Stimulated activated CD8-positive, alpha-beta memory T cell treated with anti-CD3 and anti-CD28 coated beads, Interleukin-7, amount 100 ng/mL, for 1 hour (primary cell): ENCODE results near the gene NTM.

ENCODE experiments used
- DNase-seq, 2 donors: peaks; one replicate each; pipeline ENCODE4 v3.0.0-alpha.2; 2020; ENCODE audit warnings: low read depth in 2 of 2

NTM gene

DNA sequence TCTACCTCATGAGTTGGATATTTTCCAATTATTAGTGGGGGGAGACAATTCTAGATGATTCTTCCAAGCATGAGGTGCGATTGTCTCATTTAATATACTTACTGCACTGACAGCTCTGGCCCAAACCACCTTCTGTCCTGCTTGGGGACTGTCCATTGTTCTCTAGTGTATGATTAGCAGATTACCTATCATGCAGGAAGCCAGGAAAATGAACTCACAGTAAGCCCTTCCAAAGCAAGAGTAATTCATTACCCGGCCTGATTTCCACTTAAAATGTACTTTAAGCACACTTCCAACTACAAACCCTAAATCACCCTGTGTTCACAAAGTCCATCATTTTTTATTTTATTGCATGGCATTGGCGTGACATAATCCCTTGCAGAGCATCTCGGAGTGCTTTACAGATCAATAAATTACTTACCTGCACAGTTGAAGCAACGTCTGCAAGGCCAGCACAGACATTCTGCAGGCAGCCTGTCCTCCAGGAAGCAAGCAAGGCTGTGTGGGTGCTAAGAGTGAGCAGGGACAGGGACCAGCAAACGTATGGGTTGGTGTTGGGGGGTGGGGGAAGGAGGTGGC, 838.2 kb downstream of the NTM start:
- no peak for DNase-seq

DNA sequence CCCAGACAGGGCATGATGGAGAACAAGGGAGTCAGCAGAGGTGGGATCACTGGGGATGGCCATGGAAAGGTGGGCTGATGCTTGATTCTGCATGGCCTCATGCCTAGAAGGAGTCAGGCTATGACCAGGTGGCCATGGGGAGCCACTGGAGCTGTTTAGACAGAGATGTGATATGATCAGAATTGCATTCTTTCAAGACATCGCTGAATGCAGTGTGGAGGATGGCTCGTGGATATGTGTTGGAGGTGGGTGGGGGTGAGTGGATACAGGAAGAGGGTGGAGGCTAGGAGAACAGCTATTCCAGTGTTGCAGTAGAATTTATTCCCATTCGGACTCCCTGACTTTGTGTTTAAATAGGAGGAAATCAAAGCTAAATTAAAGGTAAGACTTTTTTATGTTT, 841.1 kb downstream of the NTM start:
- DNase-seq: no peak

DNA sequence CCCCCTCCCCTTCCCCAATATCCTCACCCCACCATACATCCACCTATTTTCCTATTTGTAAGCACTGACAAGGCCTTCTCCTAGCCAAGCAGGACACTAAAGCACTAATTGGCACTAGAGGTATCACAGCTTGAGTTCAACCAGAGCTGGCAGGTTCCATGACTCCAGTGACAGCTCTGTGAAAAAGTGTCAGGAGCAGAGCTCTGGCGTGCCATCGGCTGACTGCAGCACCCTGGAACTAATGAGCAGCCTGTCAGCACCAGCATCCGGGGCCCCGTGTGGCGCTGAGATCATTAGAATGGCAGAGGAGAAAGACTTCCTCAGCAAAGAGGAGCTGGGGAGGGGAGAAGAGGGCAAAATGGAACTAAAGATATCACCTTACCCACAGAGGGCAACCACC, 847.4 kb downstream of the NTM start:
- no peak for DNase-seq

DNA sequence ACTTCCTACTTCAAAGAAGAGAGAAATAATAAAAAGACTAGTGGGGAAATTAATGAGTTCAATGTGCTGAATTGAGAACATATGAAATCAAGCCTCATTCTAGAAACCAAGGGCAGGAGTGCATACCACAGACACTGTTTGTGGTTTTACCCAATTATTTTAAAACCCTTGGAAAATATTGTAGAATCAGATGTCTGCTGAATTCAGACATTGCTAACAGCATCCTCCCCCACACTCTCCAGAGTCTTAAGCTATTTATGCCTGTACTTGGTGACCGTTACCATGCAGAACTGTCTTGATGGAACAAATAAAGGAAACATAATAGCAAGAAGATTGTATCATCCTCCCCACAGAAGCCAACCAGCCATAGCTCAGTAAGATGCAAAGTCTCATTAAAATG, 850.1 kb downstream of the NTM start:
- DNase-seq: no peak

DNA sequence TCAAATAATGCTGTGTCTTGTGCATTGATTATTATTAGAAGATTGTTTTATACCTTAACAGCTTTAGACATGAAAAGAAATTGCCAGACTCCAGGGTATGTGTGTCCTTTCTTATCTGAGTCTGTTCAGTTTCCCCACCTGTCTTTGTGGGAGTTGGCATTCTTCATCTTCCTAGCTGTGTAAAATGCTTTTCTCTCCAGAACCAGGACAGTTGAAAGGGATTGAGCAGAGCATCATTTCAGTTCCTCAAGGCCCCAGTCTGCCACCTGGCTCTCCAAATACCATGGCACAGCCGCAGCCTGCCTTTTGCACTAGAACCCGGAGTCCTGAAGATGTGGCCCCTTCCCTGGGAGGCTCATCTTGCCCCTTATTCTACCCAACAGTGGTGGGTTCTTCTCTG, 851.9 kb downstream of the NTM start:
- DNase-seq: no peak

DNA sequence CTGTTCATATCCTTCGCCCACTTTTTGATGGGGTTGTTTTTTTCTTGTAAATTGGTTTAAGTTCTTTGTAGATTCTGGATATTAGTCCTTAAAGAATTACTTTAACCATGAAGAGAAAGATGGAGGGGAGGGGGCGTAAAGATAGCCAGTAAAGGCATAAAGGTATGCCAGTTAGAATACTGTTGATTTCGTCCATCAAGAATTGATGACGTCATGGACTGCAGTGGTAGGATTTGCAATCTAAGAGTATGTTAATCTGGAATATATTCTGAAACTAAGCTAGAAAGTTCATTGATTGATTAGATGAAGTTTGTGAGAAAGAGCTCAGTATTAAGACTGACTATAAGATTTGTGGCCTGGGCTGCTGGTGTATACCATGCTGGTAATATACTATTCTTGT, 856.1 kb downstream of the NTM start:
- no peak for DNase-seq

DNA sequence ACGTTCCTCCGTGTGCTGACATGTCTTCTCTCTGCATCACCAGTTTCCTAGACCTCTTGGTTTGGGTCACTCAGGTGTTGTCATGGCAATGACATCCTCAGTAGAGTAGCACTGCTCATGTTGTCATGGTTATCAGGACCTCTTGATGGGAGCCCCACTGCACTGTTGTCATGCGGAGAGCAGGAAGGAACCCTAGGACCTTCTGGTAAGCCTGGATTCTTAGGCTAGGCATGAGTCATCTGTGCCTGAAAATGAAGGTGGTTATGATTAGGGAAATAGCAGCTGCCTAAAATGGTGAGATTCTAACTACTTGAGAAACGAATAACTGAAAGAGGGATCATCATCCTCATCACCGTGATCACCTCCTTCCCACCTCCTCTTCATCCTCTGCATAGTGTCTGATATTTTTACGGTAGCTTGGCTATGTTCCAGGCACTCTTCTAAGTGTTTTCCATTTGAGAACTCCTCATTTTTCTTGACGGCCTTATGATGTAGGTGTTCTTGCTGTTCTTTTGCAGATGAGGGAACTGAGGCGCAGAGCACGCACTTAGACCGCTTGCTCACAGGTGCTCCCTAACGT, 858.4 kb downstream of the NTM start:
- DNase-seq: no peak

DNA sequence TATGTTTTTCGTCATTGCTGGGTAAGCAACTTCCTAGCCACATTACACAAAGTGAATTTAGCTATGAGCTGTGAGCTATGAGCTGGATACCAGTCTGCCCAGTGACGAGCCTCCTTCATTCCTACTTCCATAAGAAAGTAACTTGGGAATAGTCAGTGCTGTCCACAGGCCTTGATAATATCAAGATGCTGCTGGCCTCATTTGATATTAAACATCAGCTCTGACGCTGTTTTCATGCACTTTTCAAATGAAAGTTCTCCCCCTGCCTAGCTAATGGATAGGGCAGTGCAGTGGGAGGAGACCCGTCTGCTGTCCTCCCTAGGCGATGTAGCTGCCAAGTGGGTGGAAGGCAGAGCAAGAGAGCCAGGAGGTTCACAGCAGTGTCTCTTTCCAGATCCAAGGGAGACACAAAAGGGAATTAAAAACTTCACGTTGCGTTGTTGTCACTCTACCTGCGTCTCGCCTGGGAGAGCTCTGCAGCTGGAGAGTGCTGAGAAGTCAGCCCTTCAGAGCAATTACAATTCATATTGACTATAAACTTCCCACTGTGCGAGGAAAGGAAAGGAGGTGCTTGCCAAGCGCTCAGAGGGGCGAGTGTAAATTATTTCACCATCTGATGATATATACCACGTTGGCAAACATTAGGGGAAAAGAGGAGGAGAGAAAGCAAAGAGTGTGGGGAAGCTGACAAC, 861.4 kb downstream of the NTM start:
- DNase-seq: no peak

DNA sequence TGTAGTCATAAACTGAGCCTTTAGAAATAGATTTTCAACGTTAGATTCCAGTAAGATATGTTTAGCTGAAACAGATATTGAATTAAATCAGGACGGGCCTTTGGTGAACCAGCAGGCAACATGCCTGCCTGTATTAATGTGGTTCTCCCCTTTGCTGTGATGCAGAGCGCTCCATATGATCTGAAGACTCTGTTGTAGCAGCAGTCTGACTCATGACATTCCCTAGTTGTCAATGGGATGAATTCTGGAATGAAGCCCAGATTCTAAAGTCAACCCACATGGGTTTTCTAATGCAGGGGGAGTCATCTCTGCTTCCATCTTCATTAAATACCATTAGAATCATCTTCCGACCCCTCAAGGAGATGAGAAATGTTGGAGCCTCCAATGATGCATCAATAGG, 864.5 kb downstream of the NTM start:
- DNase-seq: no peak

DNA sequence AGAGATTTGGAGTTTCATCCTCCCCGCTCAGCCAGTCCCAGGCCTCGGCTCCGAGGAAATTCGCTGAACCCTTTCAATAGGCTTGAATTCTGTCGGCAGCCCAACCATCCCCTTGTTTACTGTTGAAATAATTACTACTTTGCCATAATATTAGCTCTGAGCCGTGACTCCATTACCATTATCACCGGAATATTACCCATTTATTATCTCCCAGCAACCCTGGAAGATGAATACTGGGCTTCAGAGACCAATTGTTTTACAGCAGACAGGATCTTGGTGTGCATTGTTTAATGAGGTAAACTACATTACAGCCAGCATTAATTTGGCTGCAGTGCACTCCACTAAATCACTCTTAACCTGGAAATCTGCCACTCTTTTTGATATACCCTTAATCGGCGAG, 867.4 kb downstream of the NTM start:
- no peak for DNase-seq

DNA sequence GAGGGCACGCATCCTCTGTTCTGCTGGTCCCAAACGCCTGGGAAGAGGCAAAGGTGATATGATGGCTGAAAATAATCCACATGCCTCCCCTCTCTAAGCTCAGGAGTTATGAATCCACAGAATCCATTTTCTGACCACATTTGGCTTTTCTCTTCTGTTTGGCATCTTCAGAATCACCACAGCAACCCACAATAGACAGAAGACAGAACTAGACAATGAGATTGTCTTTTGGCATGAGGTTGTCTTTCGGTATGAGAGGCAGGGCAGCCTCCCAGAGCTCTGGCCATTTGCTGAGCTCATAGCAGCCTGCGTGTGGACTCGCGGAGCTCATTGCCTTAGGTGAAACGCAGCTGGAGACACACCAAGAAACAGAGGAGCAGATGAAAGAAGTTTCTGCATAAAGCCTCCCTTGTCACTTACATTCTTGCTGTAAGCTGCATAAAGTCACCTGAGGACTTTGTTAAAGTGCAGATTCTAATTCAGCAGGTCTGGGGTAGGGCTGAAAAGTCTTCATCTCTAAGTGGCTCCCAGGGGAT, 868.0 kb downstream of the NTM start:
- DNase-seq: no peak

DNA sequence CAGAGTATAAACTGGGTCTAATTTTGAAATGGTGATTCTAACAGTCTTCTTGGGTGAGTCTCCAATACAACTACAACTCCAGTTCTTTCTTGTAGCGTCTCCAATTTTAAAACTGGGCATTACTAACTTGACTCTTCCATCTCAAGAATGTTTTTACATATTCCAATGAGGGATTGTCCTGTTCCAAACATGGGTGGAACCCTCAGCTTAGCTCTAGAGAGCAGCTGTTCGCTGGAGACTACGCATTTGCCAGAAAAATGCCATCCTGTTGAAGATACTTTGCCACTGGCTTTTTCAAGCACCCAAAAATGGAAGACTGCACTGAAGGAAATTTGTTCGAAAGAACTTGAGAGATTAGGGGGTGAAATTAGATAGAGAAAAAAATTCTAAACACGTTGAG, 870.0 kb downstream of the NTM start:
- no peak for DNase-seq

DNA sequence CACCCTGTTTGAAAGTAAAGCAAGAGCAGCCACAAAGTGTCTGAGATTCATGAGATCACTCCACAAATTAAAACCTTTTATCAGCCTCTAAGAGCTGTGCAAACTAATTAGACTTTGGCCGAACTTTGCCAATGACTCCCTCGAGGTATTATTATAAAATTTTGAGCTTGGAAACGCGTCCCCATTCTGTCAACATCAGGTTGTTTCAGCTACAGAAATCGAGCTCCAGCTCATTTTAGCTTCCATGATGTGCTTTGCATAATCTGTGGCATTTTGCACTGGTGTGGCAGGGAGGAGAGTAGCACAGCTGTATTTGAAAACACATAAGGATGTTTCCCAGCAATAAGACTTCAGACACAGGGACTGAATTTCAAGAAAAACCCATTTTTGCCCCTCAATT, 872.2 kb downstream of the NTM start:
- no peak for DNase-seq

DNA sequence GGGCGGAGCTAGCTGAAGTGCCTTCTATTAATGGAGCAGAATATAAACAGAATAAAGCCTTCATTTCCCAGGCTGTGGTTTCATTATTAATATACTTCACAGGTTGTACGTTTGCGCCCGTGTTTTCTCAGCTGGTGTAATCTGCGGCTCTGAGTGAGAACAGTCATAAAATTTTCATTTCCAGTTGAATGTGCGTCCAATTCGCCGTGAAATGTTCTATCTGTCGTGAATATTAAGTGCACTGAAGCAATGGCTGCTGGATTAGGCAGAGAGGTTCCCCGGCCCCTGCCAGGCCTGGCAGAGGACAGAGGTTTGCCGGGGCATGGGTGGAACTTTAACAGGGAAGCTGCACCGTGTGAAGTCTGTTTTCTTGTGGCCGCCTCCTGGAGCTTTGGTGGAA, 874.4 kb downstream of the NTM start:
- DNase-seq: no peak

DNA sequence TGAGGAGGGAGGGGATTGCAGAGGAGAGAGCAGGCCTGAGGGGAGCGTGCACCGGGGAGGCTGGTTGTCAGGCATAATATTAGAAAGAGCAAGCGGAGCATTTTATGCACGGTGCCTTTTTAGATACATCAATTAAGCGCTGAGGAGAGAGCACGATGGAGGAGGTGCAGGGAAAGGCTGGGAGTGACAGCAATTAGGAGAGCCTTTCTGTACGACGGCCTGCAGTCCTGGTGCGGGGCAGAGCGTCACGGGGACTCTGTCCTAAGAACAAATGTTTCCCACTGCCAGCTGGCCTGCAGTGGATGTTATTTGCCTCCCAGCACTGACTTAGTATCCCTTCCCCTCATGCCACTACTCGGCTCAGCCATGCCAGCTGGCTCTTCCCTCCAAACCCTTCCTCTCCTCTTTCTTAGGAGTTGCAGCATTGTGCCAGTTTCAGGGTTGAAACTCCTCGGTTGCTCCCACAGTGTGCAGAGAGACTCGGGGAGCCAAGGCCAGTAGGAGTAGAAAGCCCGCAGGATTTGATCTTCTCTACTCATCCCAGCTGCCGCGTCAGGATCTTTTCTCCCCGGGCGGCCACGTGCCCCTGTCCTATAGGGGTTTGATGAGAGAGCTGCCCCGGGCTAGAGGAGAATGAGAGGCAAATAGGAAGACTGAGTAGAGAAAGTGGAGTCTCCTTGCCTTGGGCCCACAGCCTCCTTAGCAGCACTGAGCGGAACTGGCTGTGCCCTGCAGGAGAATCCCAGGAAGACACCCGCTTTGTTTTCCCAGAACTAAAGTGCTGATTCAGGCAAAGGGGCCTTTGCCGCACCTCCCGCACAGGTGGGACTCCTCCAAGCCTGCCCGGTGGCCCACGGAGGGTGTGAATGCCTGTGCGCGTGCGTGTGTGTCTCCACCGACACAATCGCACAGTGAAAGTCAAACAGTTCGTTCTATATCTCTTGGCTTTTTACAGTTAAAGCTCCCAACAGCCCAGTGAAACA, 875.3 kb downstream of the NTM start:
- no peak for DNase-seq

DNA sequence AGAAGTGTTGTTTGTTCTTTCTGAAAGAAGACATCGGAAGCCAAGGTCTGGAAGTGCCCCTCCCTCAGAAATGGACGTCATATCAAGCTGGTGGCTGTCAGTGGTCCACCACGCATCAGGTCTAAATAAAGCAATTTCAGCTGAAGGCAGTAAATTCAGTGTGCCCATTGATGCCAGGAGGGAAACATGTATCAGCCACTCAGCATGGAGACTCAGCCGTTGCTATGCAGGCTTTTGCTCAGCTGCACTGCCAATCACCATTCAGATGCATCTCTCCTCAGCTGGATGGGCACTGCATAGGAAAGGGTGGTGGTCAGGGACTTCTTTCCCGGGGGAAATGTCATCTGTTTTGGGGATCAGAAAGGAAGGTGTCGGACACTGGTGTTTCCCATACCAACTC, 878.2 kb downstream of the NTM start:
- DNase-seq: no peak

DNA sequence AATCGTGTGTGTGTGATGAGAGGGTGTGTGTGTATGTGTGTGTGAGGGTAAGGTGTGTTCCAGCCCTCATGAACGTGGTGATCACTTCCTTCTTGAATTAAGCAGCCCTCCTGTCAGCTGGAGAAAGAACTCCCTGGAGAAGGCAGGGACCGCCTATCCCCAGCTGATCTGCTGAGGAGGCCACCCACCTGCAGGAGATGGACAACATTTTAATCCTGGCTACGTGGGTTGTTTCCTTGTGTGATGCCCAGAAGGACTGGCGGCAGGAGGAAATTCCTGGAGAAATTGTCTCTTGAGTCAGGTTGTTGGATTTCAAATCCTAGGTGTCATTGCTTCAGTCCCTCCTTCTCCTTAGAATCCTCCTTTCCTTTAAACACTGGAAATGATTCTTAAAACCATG, 878.8 kb downstream of the NTM start:
- DNase-seq: no peak

DNA sequence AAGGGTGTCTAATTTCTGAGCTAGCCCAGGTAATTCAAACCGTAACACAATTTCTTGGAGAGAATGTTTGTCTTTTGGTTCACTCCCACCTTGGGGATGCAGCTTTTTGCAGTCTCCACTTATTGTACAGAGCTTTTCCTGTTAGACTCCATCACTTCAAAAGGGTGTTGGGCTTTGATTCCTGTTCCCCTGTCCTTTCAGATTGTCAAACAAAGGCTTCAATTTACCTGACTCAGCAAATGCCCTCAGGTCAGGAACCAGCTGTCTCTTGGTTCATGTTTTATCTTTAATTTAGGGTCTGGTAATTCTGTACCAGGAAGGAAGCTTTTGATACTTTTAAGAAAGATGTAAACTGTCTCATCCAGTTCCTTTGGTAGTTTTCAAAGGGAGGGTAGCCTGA, 880.6 kb downstream of the NTM start:
- no peak for DNase-seq

DNA sequence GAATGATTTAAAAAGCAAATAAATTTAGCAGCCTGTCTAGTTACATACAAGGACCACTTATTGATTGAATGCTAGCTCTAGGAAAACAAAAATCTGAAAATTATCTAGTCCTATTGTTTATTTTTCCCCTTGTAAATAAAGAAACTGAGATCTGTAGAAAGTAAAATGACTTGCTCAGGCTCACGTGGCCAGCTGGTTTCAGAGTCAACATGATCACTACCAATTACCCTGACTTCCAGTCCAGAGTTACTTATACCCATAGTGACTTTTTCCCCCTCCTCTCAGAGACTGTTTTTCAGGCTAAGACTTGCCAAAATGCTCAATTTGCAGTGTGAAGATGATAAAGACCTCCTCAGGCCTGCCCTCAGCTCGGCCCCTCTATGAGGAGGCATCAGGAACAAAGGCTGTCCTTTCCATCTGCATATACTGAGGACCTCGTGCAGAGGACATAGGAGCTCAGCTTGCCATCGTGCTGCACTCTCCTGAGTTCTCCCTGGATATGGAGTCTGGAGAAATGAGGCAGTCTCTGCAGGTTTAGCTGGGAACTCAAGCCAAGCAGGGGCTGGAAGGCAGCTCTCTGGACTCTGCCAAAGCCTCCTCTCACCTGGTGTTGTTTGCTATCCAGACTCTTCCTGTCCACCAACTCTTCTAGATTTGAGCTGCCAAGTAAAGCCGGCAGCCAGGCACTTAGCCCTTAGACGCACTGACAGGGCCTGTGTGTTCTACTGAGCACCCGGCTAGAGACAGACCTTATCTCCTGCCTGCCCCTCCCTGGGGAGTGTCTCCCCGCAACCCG, 883.3 kb downstream of the NTM start:
- DNase-seq: no peak

DNA sequence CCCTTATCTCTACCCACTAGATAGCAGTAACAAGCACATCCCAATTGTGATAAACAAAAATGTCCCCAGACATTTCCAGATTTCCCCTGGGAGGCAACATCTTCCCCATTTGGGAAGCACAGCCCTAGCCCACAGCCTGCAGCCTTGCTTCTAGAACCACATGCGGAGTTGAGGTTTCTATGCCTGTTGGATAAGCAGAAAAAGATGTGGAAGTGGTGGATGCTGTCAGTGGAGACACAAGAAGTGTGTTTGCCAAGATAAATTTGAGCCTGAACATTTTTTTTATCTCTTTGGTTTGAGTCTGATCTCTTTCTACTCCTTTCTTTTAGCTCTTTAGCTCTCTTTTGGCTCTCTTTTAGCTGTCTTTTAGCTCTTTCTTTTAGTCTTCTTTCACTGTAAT, 884.5 kb downstream of the NTM start:
- DNase-seq: no peak

DNA sequence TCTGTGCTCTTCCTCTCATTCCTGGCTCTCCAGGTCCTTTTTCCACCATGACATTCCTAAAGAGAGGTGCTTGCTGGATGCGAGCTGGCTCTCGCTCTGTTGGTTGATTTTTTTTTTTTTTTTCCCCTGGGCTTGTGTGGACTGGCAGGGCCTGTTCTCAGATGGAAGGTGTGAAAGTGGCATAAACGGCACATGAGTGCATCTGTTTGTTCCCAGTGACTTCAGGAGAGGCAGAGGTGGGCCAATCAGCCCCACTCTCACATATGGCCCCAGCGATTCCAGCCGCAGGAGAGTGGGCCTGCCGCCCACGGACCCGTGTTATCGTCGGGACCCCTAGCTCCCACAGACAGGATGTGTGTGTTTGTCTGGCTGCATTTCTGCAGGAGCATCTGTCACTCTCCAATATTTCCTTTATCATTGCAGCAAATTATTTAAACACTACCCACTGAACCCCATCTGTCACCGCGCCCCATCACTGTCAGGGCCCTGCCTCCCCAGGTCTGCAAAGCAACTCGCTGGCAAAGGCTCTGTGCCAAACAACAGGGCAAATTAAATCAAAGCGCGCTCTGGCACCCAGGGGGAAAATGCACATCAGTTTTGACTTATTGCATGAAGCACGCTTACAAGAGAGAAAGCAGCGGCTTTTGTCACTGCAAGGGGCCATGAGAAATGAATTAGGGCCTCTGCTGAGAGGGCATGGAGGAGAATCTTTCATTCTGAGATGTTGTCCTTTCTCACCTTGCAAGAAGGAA, 886.3 kb downstream of the NTM start:
- no peak for DNase-seq
